HepG2 (cell line): ENCODE data around the gene RERE. TPM values are rescaled to one million over a fixed set of nuclear protein-coding genes. Genes with fewer than 3 reads are reported as not detected.

Experiments
- ATAC-seq: fragments of 200-7000 bp; cut with Tn5 transposase; 3 replicates; pipeline ENCODE4 v1.9.1; 2020; ENCODE audit warnings: mild to moderate bottlenecking, moderate library complexity
- BruUV-seq: library from RNA; stranded (reverse); fragments of 400-500 nt; replicated peaks from 2 replicates; lab custom pipeline; 2021; lab: Mats Ljungman, UMichigan
- CTCF ChIA-PET: fragments of 300-600 bp; formaldehyde crosslinking; extraction: SDS; loops from one replicate; lab custom pipeline; 2021; ENCODE audit warnings: low total read pairs, inconsistent platforms, low intra/inter-chr PET ratio; lab: Yijun Ruan, JAX
- POLR2A ChIA-PET: fragments of 350-600 bp; sonication (Branson Sonifier 250); formaldehyde crosslinking; loops from one replicate; lab custom pipeline; 2020; ENCODE audit warnings: antibody characterized with exemption, inconsistent platforms; lab: Yijun Ruan, JAX
- DNase-seq: peaks from one replicate; pipeline ENCODE4 v3.0.0-alpha.2; 2015; ENCODE audit warnings: low spot score
- FAIRE-seq: peaks from 3 replicates; lab custom pipeline; 2011; peaks lifted over from hg19 to GRCh38; lab: Jason Lieb, UNC
- H2AFZ ChIP-seq: one replicate; pipeline ENCODE4 v1.6.1; 2011; ENCODE audit warnings: low read length, inconsistent platforms
- H3K27ac ChIP-seq: fragments of 300-600 bp; 3 replicates; pipeline ENCODE4 v1.8.0; 2011; ENCODE audit warnings: mixed run types, mild to moderate bottlenecking, mixed read lengths, low read length, inconsistent platforms; ENCODE audit not compliant: insufficient read depth; ENCODE audit errors: extremely low read length
- H3K27me3 ChIP-seq, 2 experiments: fragments of 200-600 bp in 1 of 2; 2 replicates in 1 of 2; 3 replicates in 1 of 2; pipeline versions ENCODE4 v1.6.0 to v1.8.0; 2011; ENCODE audit warnings: low read length in 2 of 2, mild to moderate bottlenecking in 2 of 2, moderate library complexity in 2 of 2, inconsistent platforms in 1 of 2; ENCODE audit not compliant: insufficient read depth in 2 of 2, control insufficient read depth in 1 of 2
- H3K36me3 ChIP-seq, 2 experiments: fragments of 200-600 bp in 1 of 2; replicated peaks in 1 of 2; 2 replicates in 1 of 2; 3 replicates in 1 of 2; pipeline versions ENCODE4 v1.5.1 to v1.8.0; 2011; ENCODE audit warnings: low read length in 2 of 2, inconsistent platforms in 1 of 2; ENCODE audit not compliant: insufficient read depth in 2 of 2, control insufficient read depth in 1 of 2
- H3K4me1 ChIP-seq: 2 replicates; pipeline ENCODE4 v1.5.1; 2012; ENCODE audit warnings: low read length, inconsistent platforms; ENCODE audit not compliant: insufficient read depth
- H3K4me2 ChIP-seq: 2 replicates; pipeline ENCODE4 v1.6.0; 2011; ENCODE audit warnings: low read depth, low read length, inconsistent platforms
- H3K4me3 ChIP-seq, 3 experiments: fragments of 200-600 bp in 1 of 3; sonication (generic), shearing (Covaris generic) in 1 of 3; replicated peaks in 1 of 3; 2 replicates each; pipeline ENCODE4 v1.5.1; 2011 to 2016; ENCODE audit warnings: low read length in 3 of 3, inconsistent platforms in 2 of 3, low read depth in 2 of 3, mild to moderate bottlenecking in 2 of 3, control low read depth in 1 of 3, mixed read lengths in 1 of 3; ENCODE audit not compliant: insufficient read depth in 1 of 3
- H3K79me2 ChIP-seq: one replicate; pipeline ENCODE4 v1.6.1; 2011; ENCODE audit warnings: low read length, inconsistent platforms; ENCODE audit not compliant: insufficient read depth
- H3K9ac ChIP-seq: 2 replicates; pipeline ENCODE4 v1.6.0; 2011; ENCODE audit warnings: mild to moderate bottlenecking, low read depth, low read length, inconsistent platforms; ENCODE audit not compliant: insufficient read depth
- H3K9me3 ChIP-seq: 2 replicates; pipeline ENCODE4 v1.5.1; 2012; ENCODE audit warnings: mild to moderate bottlenecking, low read length
- H4K20me1 ChIP-seq: 2 replicates; pipeline ENCODE4 v1.6.0; 2011; ENCODE audit warnings: inconsistent platforms, mild to moderate bottlenecking, low read length, moderate library complexity; ENCODE audit not compliant: insufficient read depth
- ARHGAP35 ChIP-seq: sonication (generic); formaldehyde crosslinking; IDR thresholded peaks from 2 replicates; pipeline ENCODE4 v1.9.0; 2022; ENCODE audit warnings: mild to moderate bottlenecking, inconsistent platforms, moderate library complexity, missing genetic modification reagents, borderline replicate concordance
- CEBPZ ChIP-seq: IDR thresholded peaks from 2 replicates; pipeline ENCODE4 v1.6.1; 2012; ENCODE audit warnings: low read length, improper control_type of control experiment
- HNF4A ChIP-seq: sonication (generic); formaldehyde crosslinking; IDR thresholded peaks from 2 replicates; pipeline ENCODE4 v1.4.0; 2020; ENCODE audit warnings: missing genetic modification reagents
- KAT8 ChIP-seq: IDR thresholded peaks from 2 replicates; pipeline ENCODE4 v1.6.1; 2016; ENCODE audit warnings: missing genetic modification reagents, missing compliant biosample characterization
- PRPF4 ChIP-seq: fragments of 200-400 bp; formaldehyde crosslinking; IDR thresholded peaks from 2 replicates; pipeline ENCODE4 v1.6.1; 2016; ENCODE audit warnings: low read length, low read depth; ENCODE audit not compliant: poor library complexity, severe bottlenecking
- SNAPC4 ChIP-seq: sonication (generic); formaldehyde crosslinking; IDR thresholded peaks from 2 replicates; pipeline ENCODE4 v1.4.0; 2020; ENCODE audit warnings: mild to moderate bottlenecking, missing genetic modification reagents
- SOX13 ChIP-seq, 3 experiments: fragments of 450-650 bp in 1 of 3; sonication (generic) in 1 of 3; formaldehyde crosslinking in 1 of 3; IDR thresholded peaks in 2 of 3; conservative IDR thresholded peaks in 1 of 3; 2 replicates each; pipeline versions ENCODE4 v1.5.0 to v1.6.1; 2016 to 2020; ENCODE audit warnings: antibody characterized with exemption in 1 of 3, mild to moderate bottlenecking in 1 of 3, missing compliant biosample characterization in 1 of 3, missing genetic modification reagents in 1 of 3, moderate library complexity in 1 of 3
- ZNF414 ChIP-seq: sonication (generic); formaldehyde crosslinking; IDR thresholded peaks from 2 replicates; pipeline ENCODE4 v1.5.0; 2020; ENCODE audit warnings: missing genetic modification reagents
- ZNF530 ChIP-seq: sonication (generic); formaldehyde crosslinking; IDR thresholded peaks from 2 replicates; pipeline ENCODE4 v1.5.0; 2020; ENCODE audit warnings: low read depth, mild to moderate bottlenecking, missing genetic modification reagents
- ZSCAN30 ChIP-seq: sonication (generic); formaldehyde crosslinking; IDR thresholded peaks from 2 replicates; pipeline ENCODE4 v1.5.0; 2020; ENCODE audit warnings: mild to moderate bottlenecking, missing genetic modification reagents
- WGBS: methylation state at CpG from one replicate; pipeline ENCODE4 v1.1.6; 2017; ENCODE audit warnings: low lambda C conversion rate; 5-methylcytosine and 5-hydroxymethylcytosine counted together
- in situ Hi-C: cut with HindIII; loops from 2 replicates; pipeline ENCODE4 v1.10.0; 2017; ENCODE audit warnings: low pct_unique_long_range_greater_than_20kb; ENCODE audit not compliant: extremely low pct_ligation_motif_present
- intact Hi-C: fragments of 100-400 bp; cut with micrococcal nuclease; formaldehyde crosslinking; loops from one replicate; pipeline ENCODE4 v1.10.0; 2022; ENCODE audit not compliant: unreplicated experiment
- polyA plus RNA-seq, 8 experiments: library from polyadenylated mRNA; depleted of rRNA in 3 of 8; stranded (reverse) in 7 of 8; unstranded in 1 of 8; fragments of >200 nt; fragmentation: Illumina TruSeq in 4 of 8; extraction: Trizol in 4 of 8; gene quantifications; 2 replicates each; pipeline versions ENCODE4 v1.2.1 to v1.2.3, GENCODE V29; 2011 to 2016; ENCODE audit warnings: low read depth in 4 of 8, missing spikeins in 1 of 8, mixed read lengths in 1 of 8; ENCODE audit not compliant: insufficient read depth in 1 of 8
- total RNA-seq, 5 experiments: library from RNA; depleted of rRNA; stranded (reverse); fragments of >200 nt; fragmentation: Illumina TruSeq; extraction: Trizol; gene quantifications; 2 replicates each; pipeline ENCODE4 v1.2.3, GENCODE V29; 2016; ENCODE audit warnings: low read depth in 1 of 5

RERE gene
- total and polyA plus RNA-seq, 2 of the 13 experiments (the other 11 are each of a cell fraction or from before 2014, with no cell fraction given), result 18.3 to 21.9 TPM

GRCh38 chr1:8536515-8536914, 280.9 kb downstream of the RERE start:
- CTCF ChIA-PET, result no interaction called here
- no peak overlapping the region for H3K9ac ChIP-seq
- POLR2A ChIA-PET, result no interaction called here
- no peaks in the 10 kb centered on the region for H3K27me3 ChIP-seq
- no peak overlapping the region for H3K27ac ChIP-seq
- no peaks in the 10 kb centered on the region for H3K9me3 ChIP-seq
- H3K4me2 ChIP-seq, result no peak overlapping the region
- peaks cover 5% of the 10 kb centered on the region for H3K79me2 ChIP-seq
- no peak overlapping the region for H3K4me3 ChIP-seq
- H3K36me3 ChIP-seq, result peaks cover 8 to 42% of the 10 kb centered on the region in 2 experiments
- BruUV-seq, result no TSS peak
- in situ Hi-C loops (no loop called here), intact Hi-C loops (no loop called here)
- H4K20me1 ChIP-seq, result peaks cover 13% of the 10 kb centered on the region
- H3K4me1 ChIP-seq, result peaks cover 26% of the 10 kb centered on the region
- no peak for ATAC-seq
- 95% methylated on average over 2 of the region's 2 CpGs for WGBS
- no peak for FAIRE-seq
- no peak overlapping the region for H2AFZ ChIP-seq
- DNase-seq, result no peak
- TF ChIP-seq ZNF414 (CRISPR knock-in tag) (no peak), ZNF530 (CRISPR knock-in tag) (no peak), CEBPZ (no peak), KAT8 (CRISPR knock-in tag) (no peak), ZSCAN30 (no peak), PRPF4 (no peak), ARHGAP35 (CRISPR knock-in tag) (no peak), HNF4A (CRISPR knock-in tag) (no peak), SOX13 (IDR thresholded peaks at IDR 0.05) (no peak), SOX13 (CRISPR knock-in tag; conservative IDR thresholded peaks at IDR 0.05 in 1 of 2, IDR thresholded peaks at IDR 0.05 in 1 of 2) (no peak), SNAPC4 (CRISPR knock-in tag) (no peak)
